HG02870 (cell line): ENCODE data around the gene ANKRD65.
"Not testable (repeated sequence)": the region's sequence is repeated elsewhere in the genome, so short reads cannot be mapped to it uniquely, and the experiment has no call there.

Experiments
- ATAC-seq: cut with Tn5 transposase; IDR thresholded peaks from one replicate; pipeline ENCODE4 v1.9.1; 2021; ENCODE audit warnings: mild to moderate bottlenecking, moderate library complexity; ENCODE audit not compliant: unreplicated experiment

The ANKRD65 gene

GRCh38 chr1:1373815-1374588, 47.1 kb downstream of the ANKRD65 start:
- no peak for ATAC-seq

- ATAC-seq, result no peak
Observed at GRCh38 chr1:1373051-1373814, 47.8 kb downstream of the ANKRD65 start.

- no peak for ATAC-seq
Observed at GRCh38 chr1:1371746-1372711, 49.0 kb downstream of the ANKRD65 start.

- ATAC-seq, result no peak
Observed at GRCh38 chr1:1371364-1371745, 49.7 kb downstream of the ANKRD65 start.

- ATAC-seq, result no peak
Observed at GRCh38 chr1:1370771-1371300, 50.2 kb downstream of the ANKRD65 start.

GRCh38 chr1:1370094-1370493, 51.0 kb downstream of the ANKRD65 start:
- not testable (repeated sequence) for ATAC-seq
